NCI-H2196 treated with DMSO at 0.1 percent for 48 hours (cell line): ENCODE results near the gene UBAC1.
"Not testable (repeated sequence)": the region's sequence is repeated elsewhere in the genome, so short reads cannot be mapped to it uniquely, and the experiment has no call there.

Experiments used
- DNase-seq: peaks from one replicate; lab custom pipeline; 2025; ENCODE audit not compliant: unreplicated experiment; lab: John Stamatoyannopoulos, UW

Gene UBAC1

DNA sequence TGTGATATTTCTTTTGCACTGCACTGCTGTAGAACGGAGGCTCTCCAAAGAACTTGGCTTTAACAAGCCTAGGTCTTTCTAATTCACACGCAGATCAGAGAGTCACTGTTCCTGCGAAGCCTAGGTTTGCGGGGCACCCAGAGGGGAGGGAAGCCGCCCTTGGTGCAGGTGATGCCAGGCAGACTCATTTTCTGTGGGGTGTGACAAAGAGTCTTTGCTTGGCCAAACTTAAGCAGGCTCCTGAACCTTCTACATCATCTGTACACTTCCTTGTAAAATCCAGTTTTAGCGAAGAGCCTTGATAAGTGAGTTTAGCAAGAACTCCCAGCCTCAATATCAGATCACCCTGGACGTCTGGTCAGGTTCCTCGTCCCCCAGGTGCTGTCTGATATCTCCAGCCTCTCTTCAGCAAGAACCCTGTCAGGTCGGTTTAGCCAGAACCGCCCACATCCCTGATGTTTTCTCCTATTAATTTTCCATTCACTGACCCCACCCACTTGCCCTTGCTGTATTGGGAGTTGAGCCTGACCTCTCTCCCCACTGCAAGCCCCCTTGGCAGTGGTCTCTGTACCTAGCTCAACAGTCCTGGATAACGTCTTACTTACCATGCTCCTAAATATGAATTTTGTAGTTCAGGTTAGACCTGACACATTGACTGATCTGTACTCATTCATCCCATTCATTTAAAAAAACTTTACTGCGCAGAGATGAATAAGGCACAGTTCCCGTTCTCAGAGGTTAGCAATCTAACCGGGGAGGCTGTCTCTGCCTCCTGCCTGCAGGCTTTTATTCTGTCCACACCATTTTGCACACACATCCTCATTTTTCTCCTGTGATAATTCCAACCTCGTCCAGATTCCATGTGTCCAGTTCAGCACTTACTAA, 880 bp upstream of the UBAC1 start:
- no peak for DNase-seq

DNA sequence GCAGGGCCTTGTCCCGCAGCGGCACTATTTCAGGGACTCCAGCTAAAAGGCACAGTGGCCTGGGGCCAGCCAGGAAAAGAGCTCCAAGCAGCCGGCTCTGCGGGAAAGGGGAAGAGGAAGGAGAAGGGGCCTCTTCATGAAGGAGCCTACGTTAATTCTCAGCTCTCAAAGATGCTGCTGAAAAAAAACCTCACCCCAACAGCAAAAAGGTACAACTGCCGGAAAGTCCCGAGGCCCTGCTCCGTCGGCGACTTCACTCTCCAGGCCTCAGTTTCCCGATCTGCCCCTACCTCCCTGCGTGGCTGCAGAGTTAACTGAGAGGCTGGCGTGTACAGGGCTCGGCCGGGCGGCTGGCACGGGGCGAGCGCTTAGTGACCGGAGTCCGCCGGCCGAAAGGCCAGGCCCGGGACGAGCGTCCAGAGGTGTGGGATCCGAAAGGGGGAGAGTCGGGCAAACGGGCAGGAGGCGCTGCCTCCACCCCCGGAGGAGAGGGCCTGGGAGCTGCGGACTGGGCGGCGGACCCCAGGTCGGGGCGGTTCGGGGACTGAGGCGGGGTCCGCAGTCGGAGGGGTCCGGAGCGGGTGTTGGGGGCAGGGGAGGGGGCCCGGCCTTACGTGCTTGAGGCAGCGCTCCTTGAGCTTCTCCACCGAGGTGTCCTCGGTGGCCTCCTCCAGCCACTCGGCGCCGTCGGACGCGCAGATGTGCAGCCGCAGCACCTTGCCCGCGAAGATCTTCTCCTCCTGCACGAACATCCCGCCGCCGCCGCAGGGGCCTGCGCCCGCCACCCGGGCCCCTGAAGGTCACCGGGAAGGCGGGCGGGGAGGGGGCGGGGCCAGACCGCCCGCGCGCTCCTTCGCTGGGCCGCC, 529 bp downstream of the UBAC1 start:
- DNase-seq: no peak

DNA sequence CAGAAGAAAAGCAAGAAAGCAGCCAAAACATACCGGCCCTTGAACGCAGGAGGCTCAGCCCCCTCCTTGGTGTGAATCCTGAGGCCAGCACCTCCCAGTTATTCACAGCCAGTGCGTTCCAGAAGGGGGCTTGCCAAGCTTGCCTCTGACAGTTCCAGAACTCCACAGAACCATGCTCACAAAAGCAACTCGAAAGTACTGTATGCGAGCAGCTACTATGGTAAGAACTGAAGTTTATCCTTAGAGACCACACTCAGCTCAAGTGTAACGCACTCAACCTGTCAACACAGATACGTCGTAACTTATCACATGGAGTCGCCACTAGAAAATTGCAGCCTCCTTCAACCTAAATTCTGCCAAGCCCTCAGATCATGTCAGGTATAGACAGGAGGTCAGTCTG, 1.4 kb downstream of the UBAC1 start:
- no peak for DNase-seq

DNA sequence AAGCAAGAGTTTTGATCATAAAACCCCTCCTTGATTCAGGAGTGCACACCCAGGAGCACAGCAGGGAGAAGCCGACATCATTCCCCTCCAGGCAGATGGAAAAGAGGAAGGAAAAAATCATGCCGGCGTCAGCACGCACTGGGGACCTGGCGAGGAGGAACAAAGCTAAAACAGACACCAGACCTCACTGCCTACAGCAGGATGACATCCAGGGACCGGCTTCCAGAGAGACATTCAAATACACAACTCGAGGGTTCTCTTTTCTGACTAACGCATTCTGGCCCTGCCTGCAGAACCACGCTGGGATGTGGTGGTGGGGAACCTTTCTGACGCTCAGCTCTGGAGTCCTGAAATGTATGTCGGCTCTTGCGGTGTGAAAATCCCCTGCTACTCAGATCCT, 2.7 kb downstream of the UBAC1 start:
- DNase-seq: no peak

DNA sequence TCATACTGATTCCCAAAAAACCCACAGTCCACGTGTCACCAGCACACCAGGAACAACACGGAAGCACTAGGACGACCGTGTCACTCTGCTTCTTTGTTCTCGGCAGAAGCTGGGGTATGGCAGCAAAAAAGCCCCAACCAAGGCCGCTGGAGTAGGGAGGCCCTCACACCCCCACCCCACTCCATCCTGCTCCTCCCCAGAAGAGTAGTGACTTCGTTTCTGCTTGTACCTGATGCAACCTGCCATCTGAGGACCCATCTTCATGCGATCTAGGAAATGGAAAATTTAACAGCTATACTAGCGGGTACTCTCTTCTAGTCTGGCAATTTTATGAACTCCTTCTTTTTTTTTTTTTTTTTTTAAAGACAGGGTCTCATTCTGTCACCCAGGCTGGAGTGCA, 3.7 kb downstream of the UBAC1 start:
- no peak for DNase-seq

DNA sequence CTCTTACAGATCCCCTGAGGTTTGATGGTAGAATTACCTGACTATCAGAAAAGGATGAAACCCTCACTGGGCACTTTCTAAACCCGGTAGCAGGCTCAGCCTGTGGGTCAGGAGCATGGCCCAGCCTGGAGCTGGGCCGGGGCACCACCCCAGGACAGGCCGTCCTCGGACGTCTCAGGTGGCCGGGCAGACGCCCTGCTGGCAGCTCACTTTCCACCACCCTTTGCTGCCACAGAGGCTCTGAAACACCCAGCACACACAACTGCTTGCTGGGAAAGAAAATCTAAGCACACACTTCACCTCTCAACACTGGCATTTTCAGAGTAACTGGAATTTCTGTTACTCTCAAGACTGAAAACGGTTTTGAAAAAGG, 4.4 kb downstream of the UBAC1 start:
- no peak for DNase-seq

DNA sequence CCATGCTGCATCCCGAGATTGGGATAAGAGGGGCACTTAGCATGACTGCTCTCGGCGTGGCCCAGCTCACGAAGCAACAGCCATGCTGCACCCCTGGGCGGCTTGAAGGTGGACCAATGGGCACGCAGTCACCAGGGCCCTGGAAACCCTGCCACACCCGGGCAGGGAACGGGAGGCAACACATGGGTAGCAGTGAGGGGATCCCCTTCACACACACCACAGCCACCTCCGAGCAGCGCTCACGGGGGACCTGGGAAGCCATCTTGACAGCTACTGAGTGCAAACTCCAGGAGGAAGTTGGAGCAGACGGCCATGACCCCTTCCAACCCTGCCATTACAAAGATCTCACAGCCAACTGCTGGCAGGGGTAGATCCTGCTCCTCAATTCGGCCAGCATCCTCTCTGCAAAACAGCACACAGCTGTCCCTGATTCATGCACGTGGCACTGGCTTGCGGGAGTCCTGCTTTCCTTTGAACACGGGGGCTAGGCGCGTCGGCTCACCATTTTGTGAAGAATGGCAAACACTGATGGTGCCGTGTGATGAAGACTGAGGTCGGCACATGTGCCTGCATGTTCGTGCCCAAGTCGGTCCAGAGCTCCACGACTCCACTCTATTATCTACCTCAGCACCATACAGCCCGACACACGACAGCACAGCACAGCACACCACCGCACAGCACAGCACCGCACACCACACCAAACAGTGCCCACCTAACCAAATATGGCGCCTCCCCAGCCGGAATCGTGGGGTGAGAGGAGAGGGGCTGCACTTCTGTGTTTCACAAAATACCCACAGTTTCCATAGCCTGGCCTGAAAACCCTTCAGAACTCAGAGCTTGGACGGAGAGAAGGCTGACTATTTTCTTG, 5.0 kb downstream of the UBAC1 start:
- DNase-seq: no peak

DNA sequence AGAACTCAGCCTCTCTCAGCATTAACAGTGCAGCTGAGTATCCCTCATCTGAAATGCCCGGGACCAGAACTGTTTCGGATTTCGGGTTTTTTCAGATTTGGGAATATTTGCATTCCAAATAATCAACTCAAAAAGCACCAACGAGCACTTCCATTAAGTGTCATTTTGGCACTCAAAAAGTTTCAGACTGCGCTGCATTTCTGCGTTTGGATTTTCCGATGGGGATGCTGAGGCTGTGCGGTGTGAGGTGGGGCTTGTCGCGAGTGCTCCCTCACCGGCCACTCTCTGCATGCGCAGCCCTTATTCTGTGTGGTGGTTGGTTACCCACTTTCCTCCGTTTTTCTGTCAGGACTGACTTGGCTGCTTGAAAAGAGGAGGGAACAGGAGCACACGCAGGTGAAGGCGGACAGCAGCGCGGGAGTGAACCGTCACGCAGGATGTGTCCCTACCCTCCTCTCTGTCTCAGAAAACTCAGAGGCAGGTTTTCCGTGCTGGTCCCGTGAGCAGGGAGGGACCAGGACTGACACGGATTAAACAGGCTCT, 8.4 kb downstream of the UBAC1 start:
- DNase-seq: no peak

DNA sequence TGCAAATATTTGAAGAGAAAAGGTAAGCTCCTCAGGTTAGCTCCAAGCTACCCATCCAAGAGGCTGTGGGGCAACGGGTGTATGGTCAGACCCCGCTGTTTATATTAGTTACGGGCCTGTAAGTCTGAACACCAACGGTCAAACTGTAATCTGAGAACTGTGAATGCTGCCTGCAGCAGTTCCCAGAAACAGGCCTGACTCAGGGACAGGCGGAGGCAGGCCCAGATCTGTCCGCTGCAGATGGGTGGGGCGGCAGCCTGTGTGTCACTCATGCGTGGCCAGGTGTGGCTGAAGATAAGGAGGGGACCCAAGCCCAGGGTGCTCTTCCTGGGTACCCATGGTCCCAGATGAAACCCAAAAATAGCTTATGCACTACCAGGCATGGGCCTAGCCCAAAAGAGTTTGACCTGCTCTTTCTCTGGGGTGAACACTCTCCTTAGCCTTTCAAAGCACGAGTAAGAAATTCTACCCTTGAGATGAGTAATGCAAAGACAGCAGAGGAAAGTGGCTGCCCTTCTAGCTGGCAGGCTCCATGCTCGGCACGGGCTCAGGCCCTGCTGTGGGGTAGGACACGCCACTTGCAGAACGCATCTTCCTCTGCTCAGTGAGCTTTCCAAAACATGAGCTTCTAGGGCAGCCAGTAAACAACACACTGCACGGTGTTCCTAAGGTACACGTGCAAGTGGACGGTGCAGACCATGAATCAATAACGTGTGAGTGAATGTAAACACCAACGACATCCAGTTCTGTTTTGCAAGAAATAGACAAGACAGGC, 9.1 kb downstream of the UBAC1 start:
- DNase-seq: peak; percentile 88

DNA sequence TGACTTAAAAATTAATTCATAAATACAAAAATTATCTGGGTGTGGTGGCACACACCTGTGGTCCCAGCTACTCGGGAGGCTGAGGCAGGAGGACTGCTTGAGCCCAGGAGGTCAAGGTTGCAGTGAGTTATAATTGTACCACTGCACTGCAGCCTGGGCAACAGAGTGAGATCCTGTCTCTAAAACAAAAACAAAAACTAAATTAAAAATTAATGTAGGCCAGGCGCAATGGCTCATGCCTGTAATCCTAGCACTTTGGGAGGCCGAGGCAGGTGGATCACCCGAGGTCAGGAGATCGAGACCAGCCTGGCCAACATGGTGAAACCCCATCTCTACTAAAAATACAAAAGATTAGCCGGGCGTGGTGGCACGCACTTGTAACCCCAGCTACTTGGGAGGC, 9.9 kb downstream of the UBAC1 start:
- not testable (repeated sequence) for DNase-seq

DNA sequence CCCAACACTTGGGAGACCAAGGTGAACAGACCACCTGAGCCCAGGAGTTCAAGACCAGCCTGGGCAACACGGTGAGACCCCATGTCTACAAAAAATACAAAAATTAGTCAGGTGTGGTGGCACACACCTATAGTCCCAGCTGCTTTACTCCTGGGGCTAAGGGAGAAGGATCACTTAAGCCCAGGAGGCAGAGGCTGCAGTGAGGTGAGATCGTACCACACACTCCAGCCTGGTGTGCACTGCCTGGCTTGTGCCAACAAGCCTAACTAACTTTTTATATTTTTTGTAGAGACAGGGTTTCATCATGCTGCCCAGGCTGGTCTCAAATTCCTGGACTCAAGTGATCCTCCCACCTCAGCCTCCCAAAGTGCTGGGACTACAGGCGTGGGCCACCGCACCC, 10.3 kb downstream of the UBAC1 start:
- not testable (repeated sequence) for DNase-seq

DNA sequence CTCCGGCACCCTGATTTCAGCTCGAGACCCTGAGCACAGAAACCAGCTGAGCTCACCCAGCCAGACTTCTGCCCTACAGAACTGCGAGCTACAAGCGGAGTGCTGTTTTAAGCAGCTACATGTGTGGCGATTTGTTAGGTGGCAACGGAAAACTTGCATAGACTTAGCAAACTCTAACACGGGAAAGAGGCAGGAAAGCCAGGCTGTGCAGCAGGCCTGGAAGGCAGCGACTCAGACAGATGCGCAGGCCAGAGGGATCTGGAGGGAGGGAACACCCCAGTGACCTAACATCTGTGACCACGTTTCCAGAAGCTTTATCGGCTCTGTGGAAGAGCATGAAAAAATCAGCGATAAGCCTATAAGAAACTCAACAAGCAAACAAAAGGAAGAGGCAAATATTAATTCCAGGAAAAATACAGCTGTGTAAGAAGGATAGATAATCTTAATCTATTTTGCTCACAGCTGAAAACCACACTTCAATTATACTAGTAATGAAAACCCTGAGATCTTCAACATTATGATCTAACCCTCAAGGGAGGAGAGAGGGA, 11.0 kb downstream of the UBAC1 start:
- DNase-seq: no peak

DNA sequence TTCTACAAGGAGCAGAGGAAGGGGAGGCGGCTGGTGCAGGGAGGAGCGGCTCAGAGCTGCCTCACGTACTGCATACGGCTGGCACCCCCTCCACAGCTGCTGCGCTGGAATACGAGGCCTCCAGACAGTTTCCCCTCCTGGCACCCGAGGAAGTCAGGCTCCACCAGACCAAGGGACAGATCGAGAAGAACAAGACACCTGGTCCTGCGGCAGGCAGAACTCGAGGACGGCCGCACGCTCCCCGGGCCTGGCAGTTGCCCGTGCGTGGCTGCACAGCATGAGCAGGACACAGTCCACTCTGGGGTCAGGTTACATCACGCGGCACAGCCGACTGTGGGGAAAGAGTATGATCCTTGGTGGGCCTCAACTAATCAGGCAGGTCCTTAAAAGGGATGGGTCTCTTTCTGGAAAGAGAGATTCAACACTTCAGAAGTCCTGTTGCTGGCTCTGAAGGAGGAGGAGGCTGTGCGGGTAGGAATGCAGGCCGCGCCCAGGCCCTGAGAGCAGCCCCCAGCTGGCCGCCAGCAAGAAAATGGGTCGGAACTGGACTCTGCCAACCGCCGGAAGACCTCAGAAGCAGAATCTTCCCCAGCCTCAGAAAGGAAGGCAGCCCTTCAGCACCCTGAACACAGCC, 11.6 kb downstream of the UBAC1 start:
- DNase-seq: no peak

DNA sequence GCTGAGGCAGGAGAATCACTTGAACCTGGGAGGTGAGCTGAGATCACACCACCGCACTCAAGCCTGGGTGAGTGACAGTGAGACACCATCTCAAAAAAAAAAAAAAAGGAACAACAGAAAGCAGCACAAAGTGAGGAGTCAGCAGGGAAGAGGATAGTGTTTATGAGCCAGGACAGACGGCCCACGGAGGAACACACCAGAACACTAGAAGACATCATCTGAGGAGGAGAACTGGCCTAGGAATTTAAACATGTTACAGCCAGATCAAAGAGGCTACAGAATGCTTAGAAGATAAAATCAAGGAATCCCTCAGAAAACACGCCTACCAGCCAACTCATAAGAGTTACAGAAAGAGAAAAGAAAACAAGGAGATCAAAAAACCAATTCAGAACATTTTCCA, 12.2 kb downstream of the UBAC1 start:
- DNase-seq: no peak

DNA sequence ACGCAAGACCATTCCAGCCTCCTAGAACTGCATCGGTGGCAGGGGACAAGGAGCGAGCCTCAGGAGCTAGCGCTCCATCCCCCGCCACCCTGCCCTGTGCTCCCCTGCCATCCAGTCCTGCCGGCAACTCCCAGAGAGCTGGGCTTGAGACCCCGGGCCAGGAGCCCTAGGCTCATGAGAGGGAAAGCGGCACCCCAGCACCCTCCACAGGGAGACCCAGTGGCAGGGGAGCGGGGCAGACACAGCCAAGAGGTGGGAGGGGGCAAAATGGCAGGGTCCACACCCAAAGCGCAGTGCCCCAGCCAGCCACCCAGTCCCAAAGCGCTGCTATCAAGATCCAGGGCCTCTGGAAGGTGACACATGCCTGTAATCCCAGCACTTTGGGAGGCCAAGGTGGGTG, 12.7 kb downstream of the UBAC1 start:
- no peak for DNase-seq

DNA sequence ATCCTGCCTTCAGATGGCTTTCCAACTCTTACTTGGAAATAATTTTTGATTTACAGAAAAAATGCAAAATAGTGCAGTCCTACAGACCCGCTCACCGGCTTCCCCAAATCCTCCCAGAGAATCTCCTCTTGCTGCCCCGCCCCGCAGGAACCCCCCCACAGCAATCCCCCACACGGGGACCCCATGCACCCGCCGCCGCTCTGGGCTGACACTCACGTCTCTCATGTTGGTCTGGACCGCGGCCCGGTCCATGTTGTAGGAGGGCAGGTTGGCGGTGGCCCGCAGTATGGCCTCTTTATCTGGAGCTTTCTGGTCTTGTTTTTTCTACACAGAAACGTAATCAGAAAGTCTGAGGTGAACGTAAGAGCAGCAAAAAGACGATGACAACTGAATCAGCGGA, 13.6 kb downstream of the UBAC1 start:
- DNase-seq: no peak

DNA sequence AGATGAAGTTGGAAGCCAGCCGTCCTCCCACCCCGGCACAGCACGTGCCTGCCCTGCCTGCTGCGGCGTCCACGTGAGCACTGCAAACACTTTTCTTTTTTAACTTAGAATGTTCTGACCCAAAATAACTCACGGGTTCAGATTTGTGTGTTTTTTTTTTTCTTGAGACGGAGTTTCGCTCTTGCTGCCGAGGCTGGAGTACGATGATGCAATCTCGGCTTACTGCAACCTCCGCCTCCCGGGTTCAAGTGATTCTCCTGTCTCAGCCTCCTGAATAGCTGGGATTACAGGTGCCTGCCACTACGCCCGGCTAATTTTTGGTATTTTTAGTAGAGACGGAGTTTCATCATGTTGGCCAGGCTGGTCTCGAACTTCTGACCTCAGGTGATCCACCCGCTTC, 14.1 kb downstream of the UBAC1 start:
- not testable (repeated sequence) for DNase-seq

DNA sequence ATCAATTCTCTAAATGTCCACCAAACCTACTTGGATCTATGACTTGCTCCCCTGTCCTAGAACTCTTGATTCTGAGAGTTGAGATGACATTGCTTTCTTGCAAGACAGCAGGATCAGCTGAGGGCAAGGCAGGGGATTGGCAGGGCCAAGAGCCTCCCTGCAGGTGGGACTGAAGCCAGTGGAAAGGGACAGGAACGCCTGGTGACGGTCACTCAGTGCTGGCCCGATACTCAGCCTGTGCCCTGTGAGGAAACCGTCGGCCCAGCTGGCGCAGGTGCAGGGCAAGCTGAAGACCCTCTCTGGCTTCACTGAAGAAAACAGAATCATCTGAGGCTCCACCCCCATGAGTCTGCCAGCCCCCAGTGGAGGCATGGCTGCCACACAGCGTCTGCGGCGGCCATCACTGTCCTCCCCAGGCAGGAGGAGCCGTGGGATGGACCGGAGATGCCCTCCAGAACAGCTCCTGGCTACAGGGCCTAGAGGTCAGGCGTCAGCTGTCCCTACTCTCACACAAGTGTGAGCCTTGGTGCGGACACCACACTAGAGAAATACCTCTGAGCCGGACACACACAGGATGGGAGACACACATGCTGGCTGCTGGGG, 14.7 kb downstream of the UBAC1 start:
- DNase-seq: no peak

DNA sequence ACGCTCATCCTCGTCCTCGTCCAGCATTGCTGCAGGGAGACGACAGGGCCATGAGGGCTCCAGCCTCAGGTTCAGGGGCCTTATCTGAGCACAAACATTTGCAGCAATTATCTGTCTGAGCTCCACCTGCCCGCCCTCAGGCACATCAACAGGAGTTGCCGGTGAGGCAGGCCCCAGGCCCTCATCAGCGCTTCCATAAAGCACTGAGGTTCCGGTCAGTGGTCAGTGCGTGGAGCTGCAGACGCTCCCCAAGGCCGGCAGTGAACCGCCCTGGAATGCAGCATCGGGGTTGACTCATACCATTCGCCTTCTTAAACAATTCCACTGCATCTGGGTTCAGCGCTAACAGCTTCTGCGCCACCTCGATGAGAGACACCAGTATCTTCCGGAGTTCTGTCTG, 15.2 kb downstream of the UBAC1 start:
- no peak for DNase-seq
